ENCODE data around the gene PRDM5. TPM values are rescaled to one million over a fixed set of nuclear protein-coding genes. Genes with fewer than 3 reads are reported as not detected.

PRDM5 gene
- total RNA-seq, 2 experiments from 2014 or later: 0.14 to 0.22 TPM

- ChIA-PET POLR2A (interaction anchor here (1.2 kb wide), 1 partner anchor 95 kb away, joined by 4 read pairs; no protein-coding TSS in a partner anchor), CTCF (no interaction called here)
- no peak for ATAC-seq (ENCODE audit: poor library complexity)
- no peaks in the 10 kb centered on the region for H3K27me3 ChIP-seq (ENCODE audit: control insufficient read depth in 1 of 2, insufficient read depth in 2 of 2, low read length in 2 of 2)
- H3K4me1 ChIP-seq (ENCODE audit: insufficient read depth, low read length): no peaks in the 10 kb centered on the region
- H3K27me3 Mint-ChIP-seq: peaks cover 28% of the 10 kb centered on the region
- H3K4me3 Mint-ChIP-seq: no peak overlapping the region
- H3K27ac Mint-ChIP-seq: no peak overlapping the region
- no peak for DNase-seq
- intact Hi-C loops (cut with DNase I, micrococcal nuclease): no loop called here
- H3K9me3 ChIP-seq (ENCODE audit: control insufficient read depth in 1 of 2, insufficient read depth in 1 of 2, low read length in 2 of 2): no peaks in the 10 kb centered on the region
- no peaks in the 10 kb centered on the region for H3K9me3 Mint-ChIP-seq
- peaks cover 9% of the 10 kb centered on the region for H3K4me1 Mint-ChIP-seq (ENCODE audit: low read depth)
- no peaks in the 10 kb centered on the region for H3K36me3 ChIP-seq (ENCODE audit: insufficient read depth, low read length)
- H3K27ac ChIP-seq (ENCODE audit: low read depth in 1 of 2, low read length in 2 of 2): no peak overlapping the region
- H3K36me3 Mint-ChIP-seq (ENCODE audit: low read depth): no peaks in the 10 kb centered on the region
- H3K4me3 ChIP-seq (ENCODE audit: low read length): no peak overlapping the region
- TF ChIP-seq CTCF (IDR thresholded peaks at IDR 0.05): no peak
Measured at GRCh38 chr4:120915336-120915735, 7.2 kb downstream of the PRDM5 start.

GRCh38 chr4:120903419-120903818 is 19.1 kb downstream of the PRDM5 start:
- no peaks in the 10 kb centered on the region for H3K4me1 ChIP-seq (ENCODE audit: insufficient read depth, low read length)
- peaks cover 21% of the 10 kb centered on the region for H3K27me3 Mint-ChIP-seq
- H3K9me3 Mint-ChIP-seq: no peaks in the 10 kb centered on the region
- no peaks in the 10 kb centered on the region for H3K9me3 ChIP-seq (ENCODE audit: control insufficient read depth in 1 of 2, insufficient read depth in 1 of 2, low read length in 2 of 2)
- ATAC-seq (ENCODE audit: poor library complexity) (no peak), DNase-seq (no peak)
- intact Hi-C loops (cut with DNase I, micrococcal nuclease): no loop called here
- H3K4me3 Mint-ChIP-seq: no peak overlapping the region
- no peak overlapping the region for H3K4me3 ChIP-seq (ENCODE audit: low read length)
- H3K36me3 ChIP-seq (ENCODE audit: insufficient read depth, low read length): no peaks in the 10 kb centered on the region
- no peaks in the 10 kb centered on the region for H3K4me1 Mint-ChIP-seq (ENCODE audit: low read depth)
- ChIA-PET CTCF (no interaction called here), POLR2A (no interaction called here)
- TF ChIP-seq CTCF (IDR thresholded peaks at IDR 0.05): no peak
- peaks cover 0 to 5% of the 10 kb centered on the region in 2 experiments for H3K27me3 ChIP-seq (ENCODE audit: control insufficient read depth in 1 of 2, insufficient read depth in 2 of 2, low read length in 2 of 2)
- H3K27ac Mint-ChIP-seq: no peak overlapping the region
- H3K36me3 Mint-ChIP-seq (ENCODE audit: low read depth): no peaks in the 10 kb centered on the region
- H3K27ac ChIP-seq (ENCODE audit: low read depth in 1 of 2, low read length in 2 of 2): no peak overlapping the region

GRCh38 chr4:120902925-120903324 is 19.6 kb downstream of the PRDM5 start:
- DNase-seq (no peak), ATAC-seq (ENCODE audit: poor library complexity) (no peak)
- Histone ChIP-seq H3K27ac (ENCODE audit: low read depth in 1 of 2, low read length in 2 of 2) (no peak overlapping the region), H3K36me3 (ENCODE audit: insufficient read depth, low read length) (no peaks in the 10 kb centered on the region), H3K4me1 (ENCODE audit: insufficient read depth, low read length) (no peaks in the 10 kb centered on the region), H3K27me3 (ENCODE audit: control insufficient read depth in 1 of 2, insufficient read depth in 2 of 2, low read length in 2 of 2) (peaks cover 0 to 5% of the 10 kb centered on the region in 2 experiments), H3K9me3 (ENCODE audit: control insufficient read depth in 1 of 2, insufficient read depth in 1 of 2, low read length in 2 of 2) (no peaks in the 10 kb centered on the region), H3K4me3 (ENCODE audit: low read length) (no peak overlapping the region)
- no peak overlapping the region for H3K4me3 Mint-ChIP-seq
- H3K9me3 Mint-ChIP-seq: no peaks in the 10 kb centered on the region
- POLR2A ChIA-PET: interaction anchor here (0.6 kb wide), 1 partner anchor 60 kb away, joined by 3 read pairs; no protein-coding TSS in a partner anchor
- intact Hi-C loops (cut with DNase I, micrococcal nuclease): no loop called here
- no peak for TF ChIP-seq CTCF (IDR thresholded peaks at IDR 0.05)
- CTCF ChIA-PET: no interaction called here
- no peak overlapping the region for H3K27ac Mint-ChIP-seq
- no peaks in the 10 kb centered on the region for H3K4me1 Mint-ChIP-seq (ENCODE audit: low read depth)
- no peaks in the 10 kb centered on the region for H3K36me3 Mint-ChIP-seq (ENCODE audit: low read depth)
- peaks cover 21% of the 10 kb centered on the region for H3K27me3 Mint-ChIP-seq

Measured in CD4-positive, alpha-beta T cell (primary cell).